GM21447 (cell line): ENCODE data around the gene ST3GAL5.
"Not testable (repeated sequence)": the region's sequence is repeated elsewhere in the genome, so short reads cannot be mapped to it uniquely, and the experiment has no call there.

Experiments used
- ATAC-seq: cut with Tn5 transposase; IDR thresholded peaks from one replicate; pipeline ENCODE4 v1.9.1; 2021; ENCODE audit not compliant: unreplicated experiment

ST3GAL5 gene

GRCh38 chr2:85888684-85889626 is at the start of gene ST3GAL5:
Gene ST3GAL5, minus strand, starts transcription at chr2:85888990. Its CDS starts 85 bp downstream, at chr2:85888905.
- peak; percentile 85 for ATAC-seq

GRCh38 chr2:85938456-85938855 is 49.7 kb upstream of the ST3GAL5 start:
- ATAC-seq = no peak

GRCh38 chr2:85937069-85937439 is 48.3 kb upstream of the ST3GAL5 start:
- no peak for ATAC-seq

- ATAC-seq = no peak
These were observed 47.8 kb upstream of the ST3GAL5 start for GRCh38 chr2:85936421-85937068.

- ATAC-seq = no peak
These were observed 47.0 kb upstream of the ST3GAL5 start for GRCh38 chr2:85935746-85936208.

GRCh38 chr2:85935170-85935745 is 46.5 kb upstream of the ST3GAL5 start:
- ATAC-seq = no peak

GRCh38 chr2:85933753-85934594 is 45.2 kb upstream of the ST3GAL5 start:
- no peak for ATAC-seq

GRCh38 chr2:85931151-85931550 is 42.4 kb upstream of the ST3GAL5 start:
- ATAC-seq = not testable (repeated sequence)

- no peak for ATAC-seq
These were observed 41.6 kb upstream of the ST3GAL5 start for GRCh38 chr2:85930129-85931124.

GRCh38 chr2:85929096-85930050 is 40.6 kb upstream of the ST3GAL5 start:
- ATAC-seq = no peak

GRCh38 chr2:85926931-85927661 is 38.3 kb upstream of the ST3GAL5 start:
- no peak for ATAC-seq

GRCh38 chr2:85926526-85926925 is 37.7 kb upstream of the ST3GAL5 start:
- ATAC-seq = no peak

- ATAC-seq = no peak
These were observed 36.5 kb upstream of the ST3GAL5 start for GRCh38 chr2:85925216-85925671.

GRCh38 chr2:85924522-85924921 is 35.7 kb upstream of the ST3GAL5 start:
- ATAC-seq = no peak

GRCh38 chr2:85922199-85922598 is 33.4 kb upstream of the ST3GAL5 start:
- no peak for ATAC-seq

- no peak for ATAC-seq
These were observed 32.9 kb upstream of the ST3GAL5 start for GRCh38 chr2:85921659-85922058.

GRCh38 chr2:85920810-85921545 is 32.2 kb upstream of the ST3GAL5 start:
- no peak for ATAC-seq
